Fibroblast of the aortic adventitia (primary cell): ENCODE measurements around the gene ITGA1. TPM values are rescaled to one million over a fixed set of nuclear protein-coding genes. Genes with fewer than 3 reads are reported as not detected.

Source experiments
- DNase-seq: peaks from one replicate; pipeline ENCODE4 v3.0.0-alpha.2; 2010; ENCODE audit warnings: low read depth
- H3K4me3 ChIP-seq: 2 replicates; pipeline ENCODE4 v1.5.1; 2011; ENCODE audit warnings: low read depth, mild to moderate bottlenecking, control low read depth, low read length, moderate library complexity
- total RNA-seq: library from RNA; depleted of rRNA; stranded (reverse); fragments of >200 nt; gene quantifications from 2 replicates; pipeline ENCODE4 v1.2.3, GENCODE V29; 2012; ENCODE audit warnings: low replicate concordance
- TF ChIP-seq, protein P1 (sequence below): IDR thresholded peaks from 2 replicates; pipeline ENCODE4 v1.5.1; 2011; ENCODE audit warnings: mild to moderate bottlenecking, low read length, control low read depth, inconsistent platforms; ENCODE audit not compliant: insufficient read depth

The ITGA1 gene
- total RNA-seq, 1 donor, result 4.2 TPM

DNA sequence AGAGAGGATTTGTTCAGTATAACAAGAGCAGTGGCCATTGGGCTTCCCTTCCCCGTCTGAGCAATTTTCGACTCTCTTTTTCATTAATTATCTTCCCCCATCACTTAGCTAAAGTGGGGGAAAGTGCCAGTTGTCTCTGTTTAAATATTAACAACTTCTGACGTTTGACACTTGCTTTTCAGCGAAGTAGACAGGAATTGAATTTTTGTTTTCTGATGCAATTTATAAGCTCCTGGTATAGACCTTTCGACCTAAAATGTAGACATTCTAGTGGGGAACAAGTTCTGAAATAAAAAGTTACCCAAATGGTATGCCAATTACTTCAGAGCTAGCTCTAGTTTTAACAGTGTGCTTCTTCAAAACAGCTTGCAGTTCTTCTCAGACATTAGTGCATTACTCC is 100.6 kb downstream of the ITGA1 start:
- H3K4me3 ChIP-seq, result no peak overlapping the region
- TF ChIP-seq, protein P1, sequence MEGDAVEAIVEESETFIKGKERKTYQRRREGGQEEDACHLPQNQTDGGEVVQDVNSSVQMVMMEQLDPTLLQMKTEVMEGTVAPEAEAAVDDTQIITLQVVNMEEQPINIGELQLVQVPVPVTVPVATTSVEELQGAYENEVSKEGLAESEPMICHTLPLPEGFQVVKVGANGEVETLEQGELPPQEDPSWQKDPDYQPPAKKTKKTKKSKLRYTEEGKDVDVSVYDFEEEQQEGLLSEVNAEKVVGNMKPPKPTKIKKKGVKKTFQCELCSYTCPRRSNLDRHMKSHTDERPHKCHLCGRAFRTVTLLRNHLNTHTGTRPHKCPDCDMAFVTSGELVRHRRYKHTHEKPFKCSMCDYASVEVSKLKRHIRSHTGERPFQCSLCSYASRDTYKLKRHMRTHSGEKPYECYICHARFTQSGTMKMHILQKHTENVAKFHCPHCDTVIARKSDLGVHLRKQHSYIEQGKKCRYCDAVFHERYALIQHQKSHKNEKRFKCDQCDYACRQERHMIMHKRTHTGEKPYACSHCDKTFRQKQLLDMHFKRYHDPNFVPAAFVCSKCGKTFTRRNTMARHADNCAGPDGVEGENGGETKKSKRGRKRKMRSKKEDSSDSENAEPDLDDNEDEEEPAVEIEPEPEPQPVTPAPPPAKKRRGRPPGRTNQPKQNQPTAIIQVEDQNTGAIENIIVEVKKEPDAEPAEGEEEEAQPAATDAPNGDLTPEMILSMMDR, result no peak
- no peak for DNase-seq

GRCh38 chr5:52892242-52892878 is 104.6 kb downstream of the ITGA1 start:
- no peak for DNase-seq
- TF ChIP-seq, protein P1, result no peak
- no peak overlapping the region for H3K4me3 ChIP-seq

DNA sequence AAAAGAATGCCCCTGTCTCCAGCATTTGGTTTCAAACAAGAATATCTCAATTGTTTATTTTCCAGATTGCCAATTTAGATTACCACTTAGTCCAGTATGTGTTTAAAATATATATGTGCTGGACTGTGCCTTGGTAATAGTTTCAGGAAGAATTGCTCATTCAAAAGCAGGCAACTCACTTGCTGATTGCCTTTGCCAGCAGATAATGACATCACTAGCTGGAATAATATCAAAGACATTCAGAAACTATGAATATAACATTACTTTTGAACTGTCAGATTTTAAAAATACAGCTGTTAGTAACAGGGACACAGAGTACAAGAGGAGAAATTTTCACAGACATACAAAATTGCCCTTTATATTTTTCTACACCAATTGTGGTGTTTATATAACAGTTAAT is 105.4 kb downstream of the ITGA1 start:
- no peak overlapping the region for H3K4me3 ChIP-seq
- DNase-seq, result peak; percentile 84
- TF ChIP-seq, protein P1, result no peak

- no peak for DNase-seq
- no peak overlapping the region for H3K4me3 ChIP-seq
- TF ChIP-seq, protein P1, result no peak
Measured at GRCh38 chr5:52893863-52894262, 106.1 kb downstream of the ITGA1 start.

- no peak overlapping the region for H3K4me3 ChIP-seq
- DNase-seq, result no peak
- TF ChIP-seq, protein P1, result no peak
Measured at GRCh38 chr5:52894451-52894850, 106.7 kb downstream of the ITGA1 start.

GRCh38 chr5:52895075-52895474 is 107.4 kb downstream of the ITGA1 start:
- no peak overlapping the region for H3K4me3 ChIP-seq
- no peak for DNase-seq
- TF ChIP-seq, protein P1, result no peak
